Measurements from ENCODE around the gene ELMOD1. TPM values are rescaled to one million over a fixed set of nuclear protein-coding genes. Genes with fewer than 3 reads are reported as not detected.

The ELMOD1 gene
- total and polyA plus RNA-seq, 10 of the 15 experiments (the other 5 are each of a cell fraction or from before 2014, with no cell fraction given) = not detected

DNA sequence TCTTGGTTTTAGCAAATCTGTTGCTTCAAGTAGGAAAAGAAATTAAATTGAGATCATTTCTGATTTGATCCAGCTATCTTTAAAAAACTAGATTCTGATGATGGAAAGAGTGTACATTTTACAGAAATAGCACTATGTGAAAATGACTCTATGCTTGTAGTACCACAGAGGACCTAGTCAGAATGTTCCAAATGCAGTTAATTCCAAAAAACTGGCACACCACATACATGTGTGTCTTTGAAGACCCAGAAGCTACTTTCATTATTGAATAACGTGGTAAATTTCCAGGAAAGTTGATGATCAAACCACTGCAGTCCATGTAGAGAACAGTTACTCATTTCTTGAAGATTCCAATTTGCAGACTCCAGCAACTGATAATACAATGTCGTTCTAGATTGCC, 3.8 kb downstream of the ELMOD1 start:
- CTCF ChIA-PET = interaction anchor here (0.7 to 12.7 kb wide), 5 partner anchors 14 to 95 kb away, joined by 3 to 206 read pairs (median 3); no protein-coding TSS in a partner anchor
- 0% methylated on average over 2 of the region's 2 CpGs for WGBS (ENCODE audit: insufficient coverage, insufficient replicate concordance, low lambda C conversion rate, missing lambda C conversion rate)
- Histone ChIP-seq H3K9me3 (replicated peaks; ENCODE audit: control insufficient read depth, insufficient read depth, low read length) (no peaks in the 10 kb centered on the region), H3K4me1 (ENCODE audit: control insufficient read depth, insufficient read depth, low read length) (no peaks in the 10 kb centered on the region), H3K27me3 (replicated peaks in 1 of 2; ENCODE audit: control insufficient read depth in 2 of 2, insufficient read depth in 2 of 2, low read length in 1 of 2) (peaks cover 10 to 22% of the 10 kb centered on the region in 2 experiments), H3K4me3 (no peak overlapping the region), H2AFZ (ENCODE audit: control insufficient read depth, low read depth, low read length) (no peak overlapping the region), H4K20me1 (ENCODE audit: control insufficient read depth, insufficient read depth) (no peaks in the 10 kb centered on the region), H3K79me2 (ENCODE audit: control insufficient read depth, insufficient read depth, low read length) (no peaks in the 10 kb centered on the region), H3K9ac (ENCODE audit: control insufficient read depth, insufficient read depth, low read length) (no peak overlapping the region), H3K4me2 (ENCODE audit: control insufficient read depth, insufficient read depth) (no peak overlapping the region), H3K36me3 (ENCODE audit: control insufficient read depth in 2 of 2, insufficient read depth in 2 of 2, low read length in 1 of 2) (no peaks in the 10 kb centered on the region), H3K27ac (ENCODE audit: control insufficient read depth, insufficient read depth) (no peak overlapping the region)
- intact Hi-C loops (cut with micrococcal nuclease; ENCODE audit: unreplicated experiment) (no loop called here), in situ Hi-C loops (cut with MboI) (no loop called here)
- no TSS peak for BruUV-seq (replicated peaks)
- no peak for DNase-seq (ENCODE audit: low read depth, low spot score)
- TF ChIP-seq, protein P1, sequence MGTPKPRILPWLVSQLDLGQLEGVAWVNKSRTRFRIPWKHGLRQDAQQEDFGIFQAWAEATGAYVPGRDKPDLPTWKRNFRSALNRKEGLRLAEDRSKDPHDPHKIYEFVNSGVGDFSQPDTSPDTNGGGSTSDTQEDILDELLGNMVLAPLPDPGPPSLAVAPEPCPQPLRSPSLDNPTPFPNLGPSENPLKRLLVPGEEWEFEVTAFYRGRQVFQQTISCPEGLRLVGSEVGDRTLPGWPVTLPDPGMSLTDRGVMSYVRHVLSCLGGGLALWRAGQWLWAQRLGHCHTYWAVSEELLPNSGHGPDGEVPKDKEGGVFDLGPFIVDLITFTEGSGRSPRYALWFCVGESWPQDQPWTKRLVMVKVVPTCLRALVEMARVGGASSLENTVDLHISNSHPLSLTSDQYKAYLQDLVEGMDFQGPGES (IDR thresholded peaks at IDR 0.05) = no peak
- TF ChIP-seq ASH2L (IDR thresholded peaks at IDR 0.05; ENCODE audit: borderline replicate concordance, low read depth) (no peak), RUNX3 (IDR thresholded peaks at IDR 0.05; ENCODE audit: low read length) (no peak), RAD51 (IDR thresholded peaks at IDR 0.05) (no peak), ZNF622 (IDR thresholded peaks at IDR 0.05) (no peak), CHD2 (IDR thresholded peaks at IDR 0.05; ENCODE audit: borderline replicate concordance, low read depth, low read length) (no peak), IKZF1 (conservative IDR thresholded peaks at IDR 0.05) (no peak), KLF5 (IDR thresholded peaks at IDR 0.05; ENCODE audit: partially characterized antibody) (no peak)
- TF ChIP-seq, protein P2, sequence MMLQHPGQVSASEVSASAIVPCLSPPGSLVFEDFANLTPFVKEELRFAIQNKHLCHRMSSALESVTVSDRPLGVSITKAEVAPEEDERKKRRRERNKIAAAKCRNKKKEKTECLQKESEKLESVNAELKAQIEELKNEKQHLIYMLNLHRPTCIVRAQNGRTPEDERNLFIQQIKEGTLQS (IDR thresholded peaks at IDR 0.05; ENCODE audit: borderline replicate concordance, extremely low read depth, low read depth, low read length) = no peak
- TF ChIP-seq, protein P3, sequence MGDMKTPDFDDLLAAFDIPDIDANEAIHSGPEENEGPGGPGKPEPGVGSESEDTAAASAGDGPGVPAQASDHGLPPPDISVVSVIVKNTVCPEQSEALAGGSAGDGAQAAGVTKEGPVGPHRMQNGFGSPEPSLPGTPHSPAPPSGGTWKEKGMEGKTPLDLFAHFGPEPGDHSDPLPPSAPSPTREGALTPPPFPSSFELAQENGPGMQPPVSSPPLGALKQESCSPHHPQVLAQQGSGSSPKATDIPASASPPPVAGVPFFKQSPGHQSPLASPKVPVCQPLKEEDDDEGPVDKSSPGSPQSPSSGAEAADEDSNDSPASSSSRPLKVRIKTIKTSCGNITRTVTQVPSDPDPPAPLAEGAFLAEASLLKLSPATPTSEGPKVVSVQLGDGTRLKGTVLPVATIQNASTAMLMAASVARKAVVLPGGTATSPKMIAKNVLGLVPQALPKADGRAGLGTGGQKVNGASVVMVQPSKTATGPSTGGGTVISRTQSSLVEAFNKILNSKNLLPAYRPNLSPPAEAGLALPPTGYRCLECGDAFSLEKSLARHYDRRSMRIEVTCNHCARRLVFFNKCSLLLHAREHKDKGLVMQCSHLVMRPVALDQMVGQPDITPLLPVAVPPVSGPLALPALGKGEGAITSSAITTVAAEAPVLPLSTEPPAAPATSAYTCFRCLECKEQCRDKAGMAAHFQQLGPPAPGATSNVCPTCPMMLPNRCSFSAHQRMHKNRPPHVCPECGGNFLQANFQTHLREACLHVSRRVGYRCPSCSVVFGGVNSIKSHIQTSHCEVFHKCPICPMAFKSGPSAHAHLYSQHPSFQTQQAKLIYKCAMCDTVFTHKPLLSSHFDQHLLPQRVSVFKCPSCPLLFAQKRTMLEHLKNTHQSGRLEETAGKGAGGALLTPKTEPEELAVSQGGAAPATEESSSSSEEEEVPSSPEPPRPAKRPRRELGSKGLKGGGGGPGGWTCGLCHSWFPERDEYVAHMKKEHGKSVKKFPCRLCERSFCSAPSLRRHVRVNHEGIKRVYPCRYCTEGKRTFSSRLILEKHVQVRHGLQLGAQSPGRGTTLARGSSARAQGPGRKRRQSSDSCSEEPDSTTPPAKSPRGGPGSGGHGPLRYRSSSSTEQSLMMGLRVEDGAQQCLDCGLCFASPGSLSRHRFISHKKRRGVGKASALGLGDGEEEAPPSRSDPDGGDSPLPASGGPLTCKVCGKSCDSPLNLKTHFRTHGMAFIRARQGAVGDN (IDR thresholded peaks at IDR 0.05) = no peak
- TF ChIP-seq, protein P4, sequence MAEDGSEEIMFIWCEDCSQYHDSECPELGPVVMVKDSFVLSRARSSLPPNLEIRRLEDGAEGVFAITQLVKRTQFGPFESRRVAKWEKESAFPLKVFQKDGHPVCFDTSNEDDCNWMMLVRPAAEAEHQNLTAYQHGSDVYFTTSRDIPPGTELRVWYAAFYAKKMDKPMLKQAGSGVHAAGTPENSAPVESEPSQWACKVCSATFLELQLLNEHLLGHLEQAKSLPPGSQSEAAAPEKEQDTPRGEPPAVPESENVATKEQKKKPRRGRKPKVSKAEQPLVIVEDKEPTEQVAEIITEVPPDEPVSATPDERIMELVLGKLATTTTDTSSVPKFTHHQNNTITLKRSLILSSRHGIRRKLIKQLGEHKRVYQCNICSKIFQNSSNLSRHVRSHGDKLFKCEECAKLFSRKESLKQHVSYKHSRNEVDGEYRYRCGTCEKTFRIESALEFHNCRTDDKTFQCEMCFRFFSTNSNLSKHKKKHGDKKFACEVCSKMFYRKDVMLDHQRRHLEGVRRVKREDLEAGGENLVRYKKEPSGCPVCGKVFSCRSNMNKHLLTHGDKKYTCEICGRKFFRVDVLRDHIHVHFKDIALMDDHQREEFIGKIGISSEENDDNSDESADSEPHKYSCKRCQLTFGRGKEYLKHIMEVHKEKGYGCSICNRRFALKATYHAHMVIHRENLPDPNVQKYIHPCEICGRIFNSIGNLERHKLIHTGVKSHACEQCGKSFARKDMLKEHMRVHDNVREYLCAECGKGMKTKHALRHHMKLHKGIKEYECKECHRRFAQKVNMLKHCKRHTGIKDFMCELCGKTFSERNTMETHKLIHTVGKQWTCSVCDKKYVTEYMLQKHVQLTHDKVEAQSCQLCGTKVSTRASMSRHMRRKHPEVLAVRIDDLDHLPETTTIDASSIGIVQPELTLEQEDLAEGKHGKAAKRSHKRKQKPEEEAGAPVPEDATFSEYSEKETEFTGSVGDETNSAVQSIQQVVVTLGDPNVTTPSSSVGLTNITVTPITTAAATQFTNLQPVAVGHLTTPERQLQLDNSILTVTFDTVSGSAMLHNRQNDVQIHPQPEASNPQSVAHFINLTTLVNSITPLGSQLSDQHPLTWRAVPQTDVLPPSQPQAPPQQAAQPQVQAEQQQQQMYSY (CRISPR knock-in tag; IDR thresholded peaks at IDR 0.05) = no peak
- RAD21 ChIA-PET (ENCODE audit: unreplicated experiment) = interaction anchor here (9.6 kb wide), 1 partner anchor 92 kb away, joined by 104 read pairs; no protein-coding TSS in a partner anchor
- SMC1A ChIA-PET (ENCODE audit: uncharacterized antibody, unreplicated experiment) = interaction anchor here (0.6 to 6.9 kb wide), 6 partner anchors 18 to 94 kb away, joined by 3 to 109 read pairs (median 3); no protein-coding TSS in a partner anchor
- POLR2A ChIA-PET = interaction anchor here (1.1 kb wide), 1 partner anchor 13 kb away, joined by 3 read pairs; no protein-coding TSS in a partner anchor
- no peak for FAIRE-seq
- ATAC-seq = no peak

Data from GM12878 (cell line).